HS-5 (cell line): ENCODE data around the gene NEGR1.
"Not testable (repeated sequence)": the region's sequence is repeated elsewhere in the genome, so short reads cannot be mapped to it uniquely, and the experiment has no call there.

Source experiments
- DNase-seq: peaks from one replicate; pipeline ENCODE4 v3.0.0-alpha.2; 2012; ENCODE audit warnings: low read depth

NEGR1 gene

GRCh38 chr1:72282271-72283021 is at the start of gene NEGR1:
TSS of gene NEGR1 (minus strand) at chr1:72282539.
- peak; percentile 53 for DNase-seq

GRCh38 chr1:72326494-72326893 is 44.2 kb upstream of the NEGR1 start:
- no peak for DNase-seq

- no peak for DNase-seq
These were observed 42.1 kb upstream of the NEGR1 start for GRCh38 chr1:72324451-72324850.

- no peak for DNase-seq
These were observed 40.6 kb upstream of the NEGR1 start for GRCh38 chr1:72322910-72323309.

- DNase-seq = no peak
These were observed 14.2 kb upstream of the NEGR1 start for GRCh38 chr1:72296501-72296900.

GRCh38 chr1:72288886-72289285 is 6.5 kb upstream of the NEGR1 start:
- no peak for DNase-seq

- no peak for DNase-seq
These were observed 4.1 kb upstream of the NEGR1 start for GRCh38 chr1:72286401-72286800.

- DNase-seq = no peak
These were observed 2.7 kb upstream of the NEGR1 start for GRCh38 chr1:72285074-72285425.

GRCh38 chr1:72284348-72285073 is 2.2 kb upstream of the NEGR1 start:
- peak; percentile 96 for DNase-seq

GRCh38 chr1:72284084-72284347 is 1.7 kb upstream of the NEGR1 start:
- DNase-seq = peak; percentile 36

GRCh38 chr1:72283307-72284083 is 1.2 kb upstream of the NEGR1 start:
- peak; percentile 44 for DNase-seq

- DNase-seq = no peak
These were observed 625 bp upstream of the NEGR1 start for GRCh38 chr1:72283022-72283306.

GRCh38 chr1:72281637-72282270 is 585 bp downstream of the NEGR1 start:
- no peak for DNase-seq

GRCh38 chr1:72281144-72281543 is 1.2 kb downstream of the NEGR1 start:
- DNase-seq = no peak

- DNase-seq = no peak
These were observed 1.6 kb downstream of the NEGR1 start for GRCh38 chr1:72280711-72281110.

GRCh38 chr1:72280131-72280530 is 2.2 kb downstream of the NEGR1 start:
- DNase-seq = no peak

- no peak for DNase-seq
These were observed 3.9 kb downstream of the NEGR1 start for GRCh38 chr1:72278461-72278860.

- DNase-seq = no peak
These were observed 10.7 kb downstream of the NEGR1 start for GRCh38 chr1:72271555-72272085.

GRCh38 chr1:72262735-72263134 is 19.6 kb downstream of the NEGR1 start:
- DNase-seq = no peak

- DNase-seq = no peak
These were observed 29.2 kb downstream of the NEGR1 start for GRCh38 chr1:72253132-72253531.

GRCh38 chr1:72241397-72241796 is 40.9 kb downstream of the NEGR1 start:
- DNase-seq = no peak

GRCh38 chr1:72235931-72236330 is 46.4 kb downstream of the NEGR1 start:
- not testable (repeated sequence) for DNase-seq

- DNase-seq = no peak
These were observed 47.3 kb downstream of the NEGR1 start for GRCh38 chr1:72235062-72235461.
